ENCODE results near the gene NLK. TPM values are rescaled to one million over a fixed set of nuclear protein-coding genes. Genes with fewer than 3 reads are reported as not detected.
"Not testable (repeated sequence)": the region's sequence is repeated elsewhere in the genome, so short reads cannot be mapped to it uniquely, and the experiment has no call there.

Gene NLK
- total and polyA plus RNA-seq, 5 donors = 11.7 to 28.1 (median 21.9) TPM

GRCh38 chr17:28243268-28243667 is 200.8 kb downstream of the NLK start:
- H3K9me3 ChIP-seq (ENCODE audit: control insufficient read depth, low read length); H3K27me3 ChIP-seq (ENCODE audit: control insufficient read depth, insufficient read depth); H3K4me3 ChIP-seq (ENCODE audit: low read length); ATAC-seq; H3K27ac ChIP-seq (ENCODE audit: low read length); DNase-seq; H3K4me1 ChIP-seq (ENCODE audit: control insufficient read depth, insufficient read depth, low read length): not testable (repeated sequence)
- intact Hi-C loops (cut with DNase I) = loop anchor here in 1 of 4 donors (5.0 kb wide), 1 partner anchor 436 kb away; no protein-coding TSS in a partner anchor
- 82% methylated on average over 4 of the region's 4 CpGs for WGBS

- ATAC-seq (no peak), DNase-seq (no peak)
- WGBS = 86% methylated on average over 4 of the region's 4 CpGs
- Histone ChIP-seq H3K4me1 (ENCODE audit: control insufficient read depth, insufficient read depth, low read length) (no peaks in the 10 kb centered on the region), H3K27me3 (ENCODE audit: control insufficient read depth, insufficient read depth) (no peaks in the 10 kb centered on the region), H3K4me3 (ENCODE audit: low read length) (no peak overlapping the region), H3K9me3 (ENCODE audit: control insufficient read depth, low read length) (no peaks in the 10 kb centered on the region), H3K27ac (ENCODE audit: low read length) (no peak overlapping the region)
- intact Hi-C loops (cut with DNase I) = loop anchor here in 1 of 4 donors (5.0 kb wide), 1 partner anchor 437 kb away; no protein-coding TSS in a partner anchor
Measured at GRCh38 chr17:28244446-28244845, 202.0 kb downstream of the NLK start.

Other genes starting within 250 kb of the NLK start
- gene NOS2, start 242.1 kb upstream of the NLK start, total RNA-seq = under 1 TPM in 2 of 4 donors, not detected in 2; 0.08 to 0.09 TPM
- 0.02 TPM for gene NOS2, start 242.1 kb upstream of the NLK start, polyA plus RNA-seq
- gene LYRM9, start 149.3 kb upstream of the NLK start, total RNA-seq = 10 to 100 TPM in 1 of 4 donors, 1 to 10 TPM in 3; 9.0 to 14.4 (median 9.9) TPM
- gene LYRM9, start 149.3 kb upstream of the NLK start, polyA plus RNA-seq = 20.8 TPM

Data from right cardiac atrium (tissue), 5 donors.